Measurements from ENCODE around the gene F13A1. TPM values are rescaled to one million over a fixed set of nuclear protein-coding genes. Genes with fewer than 3 reads are reported as not detected.

The F13A1 gene
- total RNA-seq, 1 donor from 2014 or later = 187 TPM

GRCh38 chr6:6179858-6180623 is 140.4 kb downstream of the F13A1 start:
- ATAC-seq (no peak), DNase-seq (no peak)
- H3K9me3 ChIP-seq = no peaks in the 10 kb centered on the region
- intact Hi-C loops (cut with DNase I) = no loop called here
- no peaks in the 10 kb centered on the region for H3K36me3 ChIP-seq
- H3K4me1 ChIP-seq = no peaks in the 10 kb centered on the region
- H3K27me3 ChIP-seq (ENCODE audit: low read depth) = no peaks in the 10 kb centered on the region
- no peak for TF ChIP-seq CTCF (IDR thresholded peaks at IDR 0.05)
- H3K4me3 ChIP-seq = no peak overlapping the region
- no peak overlapping the region for H3K27ac ChIP-seq

GRCh38 chr6:6178795-6179194 is 141.7 kb downstream of the F13A1 start:
- intact Hi-C loops (cut with DNase I) = no loop called here
- Histone ChIP-seq H3K9me3 (no peaks in the 10 kb centered on the region), H3K4me1 (no peaks in the 10 kb centered on the region), H3K27me3 (ENCODE audit: low read depth) (no peaks in the 10 kb centered on the region), H3K36me3 (no peaks in the 10 kb centered on the region), H3K27ac (no peak overlapping the region), H3K4me3 (no peak overlapping the region)
- DNase-seq (no peak), ATAC-seq (no peak)
- no peak for TF ChIP-seq CTCF (IDR thresholded peaks at IDR 0.05)

GRCh38 chr6:6177754-6178153 is 142.7 kb downstream of the F13A1 start:
- H3K4me1 ChIP-seq = no peaks in the 10 kb centered on the region
- TF ChIP-seq CTCF (IDR thresholded peaks at IDR 0.05) = no peak
- no peak for ATAC-seq
- H3K36me3 ChIP-seq = no peaks in the 10 kb centered on the region
- no peaks in the 10 kb centered on the region for H3K27me3 ChIP-seq (ENCODE audit: low read depth)
- DNase-seq = no peak
- H3K9me3 ChIP-seq = no peaks in the 10 kb centered on the region
- intact Hi-C loops (cut with DNase I) = no loop called here
- no peak overlapping the region for H3K27ac ChIP-seq
- no peak overlapping the region for H3K4me3 ChIP-seq

- H3K27me3 ChIP-seq (ENCODE audit: low read depth) = no peaks in the 10 kb centered on the region
- TF ChIP-seq CTCF (IDR thresholded peaks at IDR 0.05) = no peak
- no peak for DNase-seq
- no peak for ATAC-seq
- no peaks in the 10 kb centered on the region for H3K9me3 ChIP-seq
- H3K36me3 ChIP-seq = no peaks in the 10 kb centered on the region
- H3K4me1 ChIP-seq = no peaks in the 10 kb centered on the region
- H3K4me3 ChIP-seq = no peak overlapping the region
- intact Hi-C loops (cut with DNase I) = no loop called here
- no peak overlapping the region for H3K27ac ChIP-seq
These were observed 143.8 kb downstream of the F13A1 start for GRCh38 chr6:6176586-6177228.

GRCh38 chr6:6176127-6176526 is 144.3 kb downstream of the F13A1 start:
- Histone ChIP-seq H3K27me3 (ENCODE audit: low read depth) (no peaks in the 10 kb centered on the region), H3K36me3 (no peaks in the 10 kb centered on the region), H3K27ac (no peak overlapping the region), H3K9me3 (no peaks in the 10 kb centered on the region), H3K4me3 (no peak overlapping the region), H3K4me1 (no peaks in the 10 kb centered on the region)
- intact Hi-C loops (cut with DNase I) = no loop called here
- no peak for DNase-seq
- ATAC-seq = no peak
- no peak for TF ChIP-seq CTCF (IDR thresholded peaks at IDR 0.05)

All from lower lobe of right lung (tissue), 2 donors.